Fibroblast of lung (primary cell): Measurements from ENCODE around the gene EYS. TPM values are rescaled to one million over a fixed set of nuclear protein-coding genes. Genes with fewer than 3 reads are reported as not detected.

Source experiments
- DNase-seq, 2 donors: peaks; one replicate each; pipeline versions ENCODE4 v3.0.0 to v3.0.0-alpha.2; 2010; ENCODE audit warnings: low read depth in 2 of 2
- H2AFZ ChIP-seq: 2 replicates; pipeline ENCODE4 v1.5.1; 2012; ENCODE audit warnings: low read length, control low read depth, inconsistent platforms
- H3K27ac ChIP-seq: 2 replicates; pipeline ENCODE4 v1.5.1; 2011; ENCODE audit warnings: low read length, control low read depth; ENCODE audit not compliant: insufficient read depth
- H3K27me3 ChIP-seq: 2 replicates; pipeline ENCODE4 v1.5.1; 2011; ENCODE audit warnings: mild to moderate bottlenecking, low read length; ENCODE audit not compliant: control insufficient read depth, insufficient read depth
- H3K36me3 ChIP-seq: 2 replicates; pipeline ENCODE4 v1.5.1; 2011; ENCODE audit warnings: low read length; ENCODE audit not compliant: control insufficient read depth, insufficient read depth
- H3K4me1 ChIP-seq: 2 replicates; pipeline ENCODE4 v1.5.1; 2011; ENCODE audit warnings: low read length; ENCODE audit not compliant: control insufficient read depth, insufficient read depth; ENCODE audit errors: extremely low read depth
- H3K4me2 ChIP-seq: 2 replicates; pipeline ENCODE4 v1.5.1; 2011; ENCODE audit warnings: low read length, control low read depth; ENCODE audit not compliant: insufficient read depth; ENCODE audit errors: extremely low read depth
- H3K4me3 ChIP-seq, 4 experiments: fragments of 200-600 bp in 1 of 4; sonication (generic) in 1 of 4; replicated peaks in 1 of 4; 2 replicates each; pipeline ENCODE4 v1.5.1; 2011 to 2016; ENCODE audit warnings: low read length in 4 of 4, low read depth in 3 of 4, mild to moderate bottlenecking in 3 of 4, control low read depth in 2 of 4, inconsistent platforms in 1 of 4, mixed read lengths in 1 of 4; ENCODE audit not compliant: insufficient read depth in 1 of 4; ENCODE audit errors: control extremely low read depth in 1 of 4
- H3K79me2 ChIP-seq: 2 replicates; pipeline ENCODE4 v1.5.1; 2012; ENCODE audit warnings: mild to moderate bottlenecking, low read length, inconsistent platforms; ENCODE audit not compliant: control insufficient read depth, insufficient read depth
- H3K9ac ChIP-seq: 2 replicates; pipeline ENCODE4 v1.5.1; 2011; ENCODE audit warnings: mild to moderate bottlenecking, low read length, control low read depth; ENCODE audit not compliant: insufficient read depth
- H3K9me3 ChIP-seq: 2 replicates; pipeline ENCODE4 v1.5.1; 2012; ENCODE audit warnings: low read depth, low read length; ENCODE audit not compliant: control insufficient read depth, insufficient read depth
- H4K20me1 ChIP-seq: 2 replicates; pipeline ENCODE4 v1.5.1; 2011; ENCODE audit warnings: low read length; ENCODE audit not compliant: control insufficient read depth, insufficient read depth; ENCODE audit errors: extremely low read depth
- EZH2 ChIP-seq: IDR thresholded peaks from 2 replicates; pipeline ENCODE4 v1.5.1; 2012; ENCODE audit warnings: low read length, control low read depth, mild to moderate bottlenecking; ENCODE audit errors: missing control alignments
- polyA plus RNA-seq, 2 donors: library from polyadenylated mRNA; depleted of rRNA in 1 of 2; stranded (reverse) in 1 of 2; unstranded in 1 of 2; fragments of >200 nt; gene quantifications; 2 replicates each; pipeline ENCODE4 v1.2.1, GENCODE V29; 2011 to 2012; ENCODE audit warnings: missing spikeins in 1 of 2
- total RNA-seq: library from RNA; depleted of rRNA; stranded (reverse); fragments of >200 nt; gene quantifications from 2 replicates; pipeline ENCODE4 v1.2.1, GENCODE V29; 2014
- TF ChIP-seq, protein P1 (sequence below), 2 donors: IDR thresholded peaks in 1 of 2; conservative IDR thresholded peaks in 1 of 2; 1 replicate in 1 of 2; 2 replicates in 1 of 2; pipeline ENCODE4 v1.5.1; 2011 to 2012; ENCODE audit warnings: low read length in 2 of 2, control low read depth in 1 of 2, inconsistent platforms in 1 of 2, low read depth in 1 of 2, mild to moderate bottlenecking in 1 of 2

EYS gene
- total and polyA plus RNA-seq, 2 donors (not counting 1 experiment from before 2014, with no cell fraction given): under 0.01 TPM; not detected in 1

DNA sequence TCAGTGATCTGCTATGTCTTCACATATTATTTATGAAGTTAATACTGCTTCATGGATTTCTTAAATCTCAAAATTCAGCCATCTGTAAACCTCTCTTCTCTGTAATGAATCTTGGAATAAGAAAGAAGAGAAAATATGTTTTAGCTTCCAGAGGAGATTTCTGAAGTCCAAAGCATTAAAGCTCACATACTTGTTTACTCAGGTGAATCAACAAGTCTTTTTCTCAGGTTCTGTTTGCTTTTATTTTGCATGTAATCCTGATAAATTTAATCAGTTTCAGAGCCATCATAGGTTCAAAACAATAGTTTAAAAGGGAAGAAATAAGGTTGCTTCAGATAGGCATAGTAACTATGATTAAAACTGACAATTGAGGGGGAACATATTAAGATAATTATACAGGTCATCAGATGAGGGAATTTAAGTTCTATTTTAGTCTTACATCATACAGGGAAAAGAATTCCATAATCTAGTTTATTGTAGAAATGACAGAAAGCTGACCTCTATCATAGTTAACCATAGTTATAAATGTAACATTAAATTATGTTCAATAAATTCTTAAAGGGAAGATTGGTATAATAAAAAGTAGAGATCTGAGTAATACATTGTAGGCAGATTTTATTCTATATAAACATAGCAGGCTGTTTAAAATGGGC lies 716.2 kb downstream of the EYS start:
- no peaks in the 10 kb centered on the region for H3K4me1 ChIP-seq

GRCh38 chr6:64988148-64988547 lies 718.9 kb downstream of the EYS start:
- Histone ChIP-seq H3K27ac (no peak overlapping the region), H3K79me2 (no peaks in the 10 kb centered on the region), H3K9ac (no peak overlapping the region), H4K20me1 (no peaks in the 10 kb centered on the region), H2AFZ (no peak overlapping the region), H3K4me2 (no peak overlapping the region), H3K4me3 (no peak overlapping the region), H3K4me1 (no peaks in the 10 kb centered on the region), H3K9me3 (no peaks in the 10 kb centered on the region), H3K36me3 (no peaks in the 10 kb centered on the region), H3K27me3 (no peaks in the 10 kb centered on the region)
- DNase-seq: no peak
- TF ChIP-seq, protein P1, sequence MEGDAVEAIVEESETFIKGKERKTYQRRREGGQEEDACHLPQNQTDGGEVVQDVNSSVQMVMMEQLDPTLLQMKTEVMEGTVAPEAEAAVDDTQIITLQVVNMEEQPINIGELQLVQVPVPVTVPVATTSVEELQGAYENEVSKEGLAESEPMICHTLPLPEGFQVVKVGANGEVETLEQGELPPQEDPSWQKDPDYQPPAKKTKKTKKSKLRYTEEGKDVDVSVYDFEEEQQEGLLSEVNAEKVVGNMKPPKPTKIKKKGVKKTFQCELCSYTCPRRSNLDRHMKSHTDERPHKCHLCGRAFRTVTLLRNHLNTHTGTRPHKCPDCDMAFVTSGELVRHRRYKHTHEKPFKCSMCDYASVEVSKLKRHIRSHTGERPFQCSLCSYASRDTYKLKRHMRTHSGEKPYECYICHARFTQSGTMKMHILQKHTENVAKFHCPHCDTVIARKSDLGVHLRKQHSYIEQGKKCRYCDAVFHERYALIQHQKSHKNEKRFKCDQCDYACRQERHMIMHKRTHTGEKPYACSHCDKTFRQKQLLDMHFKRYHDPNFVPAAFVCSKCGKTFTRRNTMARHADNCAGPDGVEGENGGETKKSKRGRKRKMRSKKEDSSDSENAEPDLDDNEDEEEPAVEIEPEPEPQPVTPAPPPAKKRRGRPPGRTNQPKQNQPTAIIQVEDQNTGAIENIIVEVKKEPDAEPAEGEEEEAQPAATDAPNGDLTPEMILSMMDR (conservative IDR thresholded peaks at IDR 0.05 in 1 of 2, IDR thresholded peaks at IDR 0.05 in 1 of 2; ENCODE audit: low read depth in 1 of 2, low read length in 2 of 2): no peak
- no peak for TF ChIP-seq EZH2

More for the DNA sequence above, 716.2 kb downstream of the EYS start:
- Histone ChIP-seq H3K79me2 (no peaks in the 10 kb centered on the region), H2AFZ (no peak overlapping the region), H3K4me2 (no peak overlapping the region), H4K20me1 (no peaks in the 10 kb centered on the region), H3K9ac (no peak overlapping the region), H3K27me3 (no peaks in the 10 kb centered on the region), H3K4me3 (no peak overlapping the region), H3K27ac (no peak overlapping the region), H3K36me3 (no peaks in the 10 kb centered on the region), H3K9me3 (no peaks in the 10 kb centered on the region)
- TF ChIP-seq, protein P1 (conservative IDR thresholded peaks at IDR 0.05 in 1 of 2, IDR thresholded peaks at IDR 0.05 in 1 of 2; ENCODE audit: low read depth in 1 of 2, low read length in 2 of 2): no peak
- TF ChIP-seq EZH2: no peak
- no peak for DNase-seq

DNA sequence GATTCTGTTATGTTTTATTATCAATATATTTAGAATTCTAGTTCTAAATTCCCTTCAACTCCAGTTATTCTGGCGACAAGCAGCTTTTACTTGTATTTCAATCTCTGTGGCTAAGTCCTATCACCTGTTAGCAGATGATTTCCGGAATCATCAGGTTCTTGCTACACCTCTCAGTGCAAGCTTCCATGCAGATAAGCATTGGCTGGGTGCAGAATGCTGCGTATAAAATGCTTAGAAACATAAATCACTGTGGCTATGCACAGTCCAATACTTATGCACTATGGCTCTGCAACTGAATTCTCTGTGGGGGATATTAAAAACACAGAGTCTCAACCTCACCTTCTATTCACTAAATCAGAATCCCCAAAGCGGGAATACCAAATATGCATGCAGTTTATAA lies 720.0 kb downstream of the EYS start:
- H2AFZ ChIP-seq: no peak overlapping the region
- TF ChIP-seq EZH2: no peak
- TF ChIP-seq, protein P1 (conservative IDR thresholded peaks at IDR 0.05 in 1 of 2, IDR thresholded peaks at IDR 0.05 in 1 of 2; ENCODE audit: low read depth in 1 of 2, low read length in 2 of 2): no peak
- H3K27ac ChIP-seq: no peak overlapping the region
- no peak overlapping the region for H3K9ac ChIP-seq
- no peaks in the 10 kb centered on the region for H3K36me3 ChIP-seq
- no peaks in the 10 kb centered on the region for H3K4me1 ChIP-seq
- no peak for DNase-seq
- H4K20me1 ChIP-seq: no peaks in the 10 kb centered on the region
- H3K79me2 ChIP-seq: no peaks in the 10 kb centered on the region
- no peaks in the 10 kb centered on the region for H3K9me3 ChIP-seq
- H3K27me3 ChIP-seq: no peaks in the 10 kb centered on the region
- H3K4me3 ChIP-seq: no peak overlapping the region
- no peak overlapping the region for H3K4me2 ChIP-seq
